GM19467 (cell line): ENCODE results near the gene NHSL2.
A peak's percentile ranks its signal among the peaks of the same experiment; 100 is the strongest.

Experiments
- ATAC-seq: cut with Tn5 transposase; IDR thresholded peaks from one replicate; pipeline ENCODE4 v1.9.1; 2021; ENCODE audit warnings: mild to moderate bottlenecking, moderate library complexity; ENCODE audit not compliant: unreplicated experiment

Gene NHSL2

DNA sequence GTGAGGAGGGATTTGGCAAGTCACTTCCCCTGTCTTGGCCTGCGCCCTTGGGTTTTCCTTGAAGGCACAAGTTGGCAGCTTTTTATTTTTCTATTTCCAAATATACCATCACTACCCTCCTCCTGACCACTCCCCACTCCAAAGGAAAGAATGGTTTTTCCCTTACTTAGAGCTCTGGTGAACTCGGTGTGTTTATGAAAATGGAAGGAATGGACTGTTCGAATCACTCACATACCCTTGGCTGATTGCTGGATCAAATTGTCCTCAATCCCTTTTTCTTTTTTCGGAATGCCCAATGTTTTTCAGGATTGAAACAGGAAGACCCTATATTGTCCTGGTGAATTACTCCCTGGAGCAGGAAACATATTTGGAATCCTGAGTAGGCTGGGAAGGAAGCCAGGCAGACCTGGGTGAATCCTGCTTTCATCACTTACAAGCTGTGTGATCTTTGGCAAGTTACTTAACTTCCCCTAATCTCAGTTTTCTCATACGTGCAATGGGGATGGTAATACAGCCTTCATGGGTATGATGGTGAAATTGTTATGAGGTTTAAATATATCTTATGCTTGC lies 150.4 kb downstream of the NHSL2 start:
- no peak for ATAC-seq

DNA sequence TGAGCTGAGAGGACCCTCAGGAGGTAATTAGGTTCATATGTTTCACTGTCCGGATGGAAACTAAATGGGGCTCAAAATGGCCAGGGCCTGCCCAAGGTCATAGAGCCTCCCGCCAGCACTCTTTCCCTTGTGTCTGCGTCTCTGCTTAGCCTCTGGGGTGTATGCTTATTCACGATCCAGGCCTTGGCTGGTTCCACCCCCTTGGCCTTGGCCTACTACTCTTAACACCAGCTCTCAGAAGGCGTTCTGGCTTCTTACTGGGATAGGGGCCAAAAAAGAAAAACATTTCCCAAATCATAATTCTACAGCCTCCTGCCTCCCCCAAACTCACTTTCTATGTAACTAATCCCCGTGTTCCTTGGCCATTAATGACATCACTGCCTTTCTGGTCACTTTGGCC lies 152.3 kb downstream of the NHSL2 start:
- no peak for ATAC-seq

GRCh38 chrX:72069350-72070160 lies 158.9 kb downstream of the NHSL2 start:
- ATAC-seq = no peak

DNA sequence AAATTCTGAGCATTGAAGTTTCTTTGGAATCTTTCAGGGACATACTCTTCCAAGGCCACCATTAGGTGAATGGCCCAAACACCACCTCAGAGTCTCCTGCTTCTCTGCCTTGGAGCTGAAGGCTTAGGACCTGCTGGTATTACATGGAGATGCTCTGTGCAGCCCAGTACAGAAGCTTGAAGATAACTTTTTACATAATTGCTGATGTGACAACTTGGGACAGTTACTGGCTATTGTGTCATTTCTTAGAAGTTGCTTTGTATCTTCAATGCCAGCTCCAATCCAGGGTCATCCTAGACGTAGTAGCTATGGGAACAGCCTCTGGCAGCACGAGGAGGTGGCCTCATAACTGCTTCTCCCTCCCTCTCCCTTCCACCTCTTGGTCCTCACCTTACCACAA lies 160.6 kb downstream of the NHSL2 start:
- no peak for ATAC-seq

GRCh38 chrX:72073633-72074032 lies 163.0 kb downstream of the NHSL2 start:
- no peak for ATAC-seq

DNA sequence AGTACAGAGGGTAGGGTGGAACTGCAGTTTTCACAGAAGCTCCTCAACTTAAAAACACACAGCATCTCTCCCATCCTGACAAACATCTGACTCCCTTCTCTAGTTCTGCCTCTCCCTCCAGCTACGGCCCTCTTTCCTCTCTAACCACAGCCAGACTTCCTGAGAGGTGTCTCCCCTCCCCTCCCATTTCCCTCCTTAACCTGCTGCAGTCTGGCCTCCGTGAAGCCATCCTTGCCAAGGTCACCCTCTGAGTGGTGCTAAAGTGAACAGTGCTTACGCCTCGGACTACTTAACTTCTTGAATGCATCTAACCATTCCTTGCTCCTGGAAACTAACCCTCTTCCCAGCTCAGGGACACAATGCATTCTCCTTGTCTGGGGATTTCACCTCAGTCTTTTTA lies 167.8 kb downstream of the NHSL2 start:
- no peak for ATAC-seq

DNA sequence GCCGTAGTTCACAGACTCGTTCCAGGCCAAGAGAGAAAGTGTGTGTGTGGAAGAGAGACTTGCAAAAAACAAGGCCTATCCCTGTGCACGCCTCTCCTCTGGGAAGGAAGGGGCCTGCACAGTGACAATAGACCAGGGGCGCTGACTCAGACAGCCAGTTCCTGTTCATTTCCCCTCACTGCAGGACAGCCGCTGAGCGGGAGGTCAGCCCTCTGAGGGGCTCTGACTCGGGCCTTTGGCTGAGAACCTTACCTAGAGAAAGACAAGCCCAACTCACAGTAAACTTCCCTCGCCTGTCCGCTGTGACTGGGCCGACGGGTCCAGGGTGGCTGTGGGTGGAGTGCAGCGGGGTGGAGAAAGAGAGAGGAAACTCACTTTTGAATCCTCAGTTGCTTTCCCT lies 169.0 kb downstream of the NHSL2 start:
- ATAC-seq = no peak

DNA sequence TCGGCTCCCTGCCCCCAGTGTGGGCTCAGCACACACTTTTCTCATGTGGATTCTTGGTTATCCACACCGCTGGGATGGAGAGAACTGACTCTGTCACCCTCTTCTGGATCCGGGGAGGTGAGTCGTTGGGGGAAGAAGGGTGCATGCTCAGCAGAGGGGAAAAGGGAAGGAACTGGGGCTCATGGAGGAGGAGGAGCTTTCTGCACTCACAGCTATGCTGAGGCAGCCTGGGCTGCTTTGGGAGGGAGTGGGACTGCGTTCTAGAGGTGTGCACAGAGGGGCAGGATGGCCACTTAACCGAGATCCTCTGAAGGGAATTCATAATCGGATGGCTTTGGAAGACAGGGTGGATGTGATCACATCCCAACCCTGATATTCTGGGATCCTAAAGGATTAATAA lies 169.5 kb downstream of the NHSL2 start:
- no peak for ATAC-seq

GRCh38 chrX:72080800-72081199 lies 170.2 kb downstream of the NHSL2 start:
- ATAC-seq = no peak

DNA sequence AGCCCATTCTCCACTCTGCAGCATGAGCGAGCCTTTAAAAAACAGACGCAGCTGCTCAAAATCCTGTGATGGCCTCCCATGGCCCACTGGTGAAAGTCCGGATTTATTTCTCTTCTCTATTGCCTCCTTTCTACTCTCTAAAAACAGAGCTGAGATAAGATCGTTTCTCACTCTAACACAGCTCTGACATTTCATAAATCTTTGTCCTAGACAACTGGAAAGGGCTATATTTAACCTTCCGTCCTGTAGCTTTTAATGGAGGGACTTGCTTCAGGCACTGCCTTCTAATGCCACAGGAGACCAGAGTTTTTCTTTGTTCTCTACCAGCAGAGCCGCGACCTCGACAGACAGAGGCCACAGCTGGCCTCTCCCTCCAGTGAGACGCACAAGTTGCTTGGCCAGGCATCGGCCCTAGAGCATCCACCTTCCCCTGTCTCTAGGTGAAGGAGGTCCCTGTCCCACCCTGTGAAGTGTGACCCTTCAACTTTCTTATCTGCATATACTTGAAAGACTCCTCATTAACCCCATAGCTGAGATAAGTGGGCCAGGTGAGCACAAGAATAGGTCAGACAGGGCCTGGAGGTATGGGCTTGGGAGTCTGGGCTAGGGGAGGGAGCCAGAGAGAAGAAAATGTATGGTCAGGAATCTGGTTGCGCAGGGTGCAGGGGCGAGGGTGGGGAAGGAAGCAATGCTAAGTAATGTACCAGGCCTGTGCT lies 171.1 kb downstream of the NHSL2 start:
- no peak for ATAC-seq

DNA sequence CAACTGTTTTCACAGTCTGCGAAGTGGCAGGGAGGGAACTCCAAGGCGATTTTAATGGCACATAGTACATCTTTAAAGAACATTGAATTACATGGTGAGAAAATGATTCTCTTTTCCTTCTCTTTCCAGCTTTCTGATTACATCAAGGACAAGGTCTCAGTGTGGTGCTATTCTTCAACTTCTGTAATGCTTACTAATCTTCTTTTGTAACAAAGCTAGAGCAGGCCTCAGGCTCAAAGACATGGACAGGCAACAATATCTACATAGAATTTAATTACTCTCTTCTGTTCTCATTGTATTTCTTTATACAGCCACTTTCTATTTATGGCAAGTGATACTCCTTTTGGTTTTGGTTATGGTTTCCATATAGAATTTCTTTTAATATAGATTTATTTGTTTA lies 172.6 kb downstream of the NHSL2 start:
- ATAC-seq = no peak

GRCh38 chrX:72084114-72084513 lies 173.5 kb downstream of the NHSL2 start:
- no peak for ATAC-seq

DNA sequence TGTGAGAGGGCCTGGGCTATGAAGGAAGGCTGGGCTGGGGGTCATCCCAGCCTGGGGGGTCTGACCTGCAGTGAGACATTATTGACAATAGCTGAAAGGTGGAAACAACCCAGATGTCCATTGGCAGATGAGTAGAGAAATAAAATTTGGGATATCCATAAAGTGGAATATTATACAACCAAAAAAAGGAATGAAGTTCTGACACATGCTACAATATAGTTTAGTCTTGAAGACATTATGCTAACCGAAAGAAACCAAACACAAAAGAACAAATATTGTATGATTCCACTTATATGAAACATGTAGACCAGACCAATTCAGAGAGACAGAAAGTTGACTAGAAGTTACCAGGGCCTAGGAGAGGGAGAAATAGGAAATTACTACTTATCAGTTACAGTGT lies 176.3 kb downstream of the NHSL2 start:
- ATAC-seq = no peak

DNA sequence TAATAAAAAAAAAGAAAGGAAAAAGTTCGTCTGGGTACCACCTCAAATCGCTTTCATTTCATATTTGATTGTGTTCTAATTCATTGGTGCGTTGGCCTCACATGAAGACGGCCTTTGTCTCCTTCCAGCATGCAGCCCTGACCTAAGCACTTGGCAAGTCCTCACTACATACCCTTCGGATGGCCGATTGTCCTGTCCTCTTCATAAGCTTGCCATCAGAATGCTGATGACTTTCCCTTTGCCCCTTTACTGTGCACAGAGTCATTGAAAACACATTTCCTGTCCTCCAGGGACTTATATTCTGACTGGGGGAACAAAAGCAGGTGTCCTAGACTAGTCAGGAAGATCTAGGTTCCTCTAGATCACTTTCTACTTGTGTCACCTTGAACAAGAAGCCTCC lies 178.1 kb downstream of the NHSL2 start:
- ATAC-seq = no peak

DNA sequence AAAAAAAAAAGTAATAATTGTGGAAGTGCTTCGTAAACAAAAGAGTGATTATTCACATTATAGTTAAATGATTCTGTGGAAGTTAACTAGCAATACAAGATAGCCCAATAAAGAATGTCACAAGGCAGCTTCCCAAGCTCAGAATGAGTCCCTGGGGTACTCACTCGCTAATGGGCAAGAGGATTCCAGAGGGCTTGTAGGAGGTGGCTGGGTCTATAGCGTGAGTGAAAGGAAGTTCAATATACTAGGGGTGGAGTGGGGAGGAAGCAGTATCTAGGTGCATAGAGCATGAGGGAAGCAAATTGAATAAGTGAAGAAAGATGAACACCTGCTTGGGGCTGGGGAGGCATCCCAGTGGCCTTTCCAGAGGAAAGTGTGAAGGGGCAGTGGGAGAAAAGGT lies 178.6 kb downstream of the NHSL2 start:
- no peak for ATAC-seq

GRCh38 chrX:72094894-72095293 lies 184.2 kb downstream of the NHSL2 start:
- peak; percentile 76 for ATAC-seq

- no peak for ATAC-seq
Measured at GRCh38 chrX:72095370-72095769, 184.7 kb downstream of the NHSL2 start.

- ATAC-seq = no peak
Measured at GRCh38 chrX:72097098-72097497, 186.5 kb downstream of the NHSL2 start.

GRCh38 chrX:72100051-72100755 lies 189.6 kb downstream of the NHSL2 start:
- no peak for ATAC-seq

- peak; percentile 76 for ATAC-seq
Measured at GRCh38 chrX:72100824-72101351, 190.2 kb downstream of the NHSL2 start.

DNA sequence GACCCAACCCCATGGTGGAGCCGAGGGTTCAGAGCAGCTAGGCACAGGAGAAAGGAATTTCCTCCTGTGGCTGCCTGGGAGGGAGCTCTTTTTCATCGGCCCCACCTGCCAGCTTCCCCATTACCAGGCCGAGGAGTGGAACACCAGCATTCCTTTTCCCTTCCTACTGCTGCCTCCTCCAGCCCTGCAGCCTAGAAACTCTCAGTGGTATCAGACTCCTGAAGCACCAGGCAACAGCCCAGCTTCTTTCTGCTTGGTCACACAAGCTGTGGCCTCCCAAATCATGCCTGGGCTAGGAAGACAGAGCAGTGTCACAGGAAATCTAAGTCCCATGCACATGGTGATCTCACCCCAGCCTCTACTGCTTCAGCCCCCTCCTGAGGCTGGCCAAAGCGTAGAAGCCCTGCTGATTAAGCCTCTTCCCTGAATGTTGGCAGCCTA lies 191.0 kb downstream of the NHSL2 start:
- no peak for ATAC-seq
